T-cell (primary cell): ENCODE data around the gene MIA2. TPM values are rescaled to one million over a fixed set of nuclear protein-coding genes. Genes with fewer than 3 reads are reported as not detected.

ENCODE experiments used
- ATAC-seq, 4 experiments: fragments of 200-7000 bp in 3 of 4; fragments of 150-1000 bp in 1 of 4; cut with Tn5 transposase; replicated peaks in 1 of 4; 1 replicate in 3 of 4; 2 replicates in 1 of 4; pipeline ENCODE4 v1.10.0; 2021; ENCODE audit warnings: moderate library complexity in 3 of 4, mild to moderate bottlenecking in 2 of 4, moderate number of reproducible peaks in 1 of 4
- CTCF ChIA-PET, 2 donors: fragments of 300-600 bp; sonication (Branson Sonifier 250); formaldehyde crosslinking; loops; one replicate each; lab custom pipeline; 2022; ENCODE audit warnings: antibody characterized with exemption in 2 of 2; lab: Charles Lee
- POLR2A ChIA-PET, 2 donors: fragments of 300-600 bp; sonication (Branson Sonifier 250); formaldehyde crosslinking; loops; one replicate each; lab custom pipeline; 2022; ENCODE audit warnings: antibody characterized with exemption in 2 of 2; lab: Charles Lee
- DNase-seq, 35 experiments: peaks; one replicate each; pipeline versions ENCODE4 v3.0.0 to v3.0.0-alpha.2; 2013 to 2023
- H3K27ac ChIP-seq: one replicate; pipeline ENCODE4 v1.5.1; 2013; ENCODE audit warnings: low read length
- H3K27me3 ChIP-seq, 2 experiments: replicated peaks in 1 of 2; 1 replicate in 1 of 2; 2 replicates in 1 of 2; pipeline versions ENCODE4 v1.6.1 to v1.7.0; 2013; ENCODE audit warnings: low read length in 1 of 2, mixed read lengths in 1 of 2; ENCODE audit not compliant: control insufficient read depth in 2 of 2, insufficient read depth in 2 of 2; ENCODE audit errors: extremely low read depth in 1 of 2
- H3K36me3 ChIP-seq, 2 donors: 1 replicate in 1 of 2; 2 replicates in 1 of 2; pipeline versions ENCODE4 v1.6.1 to v1.7.0; 2013; ENCODE audit warnings: low read length in 1 of 2; ENCODE audit not compliant: control insufficient read depth in 2 of 2, insufficient read depth in 1 of 2; ENCODE audit errors: extremely low read depth in 1 of 2
- H3K4me1 ChIP-seq, 2 experiments: 1 replicate in 1 of 2; 2 replicates in 1 of 2; pipeline versions ENCODE4 v1.6.1 to v1.7.0; 2013; ENCODE audit warnings: low read length in 2 of 2, mixed read lengths in 1 of 2; ENCODE audit not compliant: insufficient read depth in 2 of 2, control insufficient read depth in 1 of 2; ENCODE audit errors: extremely low read depth in 1 of 2
- H3K4me3 ChIP-seq, 2 donors: 1 replicate in 1 of 2; 2 replicates in 1 of 2; pipeline versions ENCODE4 v1.5.1 to v1.7.0; 2013; ENCODE audit warnings: mild to moderate bottlenecking in 2 of 2, low read length in 1 of 2, moderate library complexity in 1 of 2; ENCODE audit not compliant: control insufficient read depth in 1 of 2; ENCODE audit errors: extremely low read depth in 1 of 2
- H3K9me3 ChIP-seq: 2 replicates; pipeline ENCODE4 v1.7.0; 2013
- H3K27ac Mint-ChIP-seq, 2 donors: one replicate each; pipeline ENCODE4 v1.8.0; 2020 to 2021; ENCODE audit warnings: mild to moderate bottlenecking in 2 of 2, mixed read lengths in 2 of 2
- H3K27me3 Mint-ChIP-seq, 2 donors: one replicate each; pipeline ENCODE4 v1.8.0; 2021 to 2022; ENCODE audit warnings: mixed read lengths in 2 of 2
- H3K36me3 Mint-ChIP-seq: one replicate; pipeline ENCODE4 v1.8.0; 2021; ENCODE audit warnings: mixed read lengths
- H3K4me1 Mint-ChIP-seq, 3 donors: one replicate each; pipeline ENCODE4 v1.8.0; 2020 to 2022; ENCODE audit warnings: mixed read lengths in 3 of 3, mild to moderate bottlenecking in 1 of 3
- H3K4me3 Mint-ChIP-seq, 3 donors: one replicate each; pipeline ENCODE4 v1.8.0; 2020 to 2022; ENCODE audit warnings: mild to moderate bottlenecking in 3 of 3, mixed read lengths in 3 of 3, moderate library complexity in 3 of 3
- H3K9me3 Mint-ChIP-seq, 3 donors: one replicate each; pipeline ENCODE4 v1.8.0; 2020 to 2022; ENCODE audit warnings: mixed read lengths in 3 of 3
- WGBS: methylation state at CpG from one replicate; pipeline ENCODE4 v1.1.5; 2013; ENCODE audit warnings: missing lambda C conversion rate; ENCODE audit not compliant: insufficient coverage; 5-methylcytosine and 5-hydroxymethylcytosine counted together
- total RNA-seq, 35 experiments: library from RNA in 6 of 35; stranded (reverse) in 6 of 35; fragments of 120-200 nt in 1 of 35; gene quantifications; one replicate each; pipeline versions ENCODE4 v1.2.1 to v1.2.4 and lab custom pipeline; 2013 to 2026

The MIA2 gene
- total RNA-seq, 5 donors from 2014 or later (not counting 1 experiment from before 2014, with no cell fraction given), result 24.8 to 28.3 (median 25.5) TPM

GRCh38 chr14:39369029-39369428 is 135.3 kb downstream of the MIA2 start:
- H3K27me3 ChIP-seq, result no peaks in the 10 kb centered on the region
- no peaks in the 10 kb centered on the region for H3K27me3 Mint-ChIP-seq
- no peak overlapping the region for H3K4me3 ChIP-seq
- H3K36me3 Mint-ChIP-seq, result peaks cover 51% of the 10 kb centered on the region
- H3K36me3 ChIP-seq, result peaks cover 0 to 20% of the 10 kb centered on the region in 2 donors
- H3K9me3 ChIP-seq, result no peaks in the 10 kb centered on the region
- peaks cover 3 to 15% (median 4%) of the 10 kb centered on the region in 3 donors for H3K9me3 Mint-ChIP-seq
- ATAC-seq, result no peak
- DNase-seq, result no peak
- CTCF ChIA-PET, result no interaction called here
- H3K4me1 ChIP-seq, result no peaks in the 10 kb centered on the region
- no peak overlapping the region for H3K4me3 Mint-ChIP-seq
- H3K4me1 Mint-ChIP-seq, result peaks cover 0 to 3% (median 0%) of the 10 kb centered on the region in 3 donors
- H3K27ac ChIP-seq, result no peak overlapping the region
- POLR2A ChIA-PET, result interaction anchor here in 1 of 2 donors (0.7 kb wide), 1 partner anchor 570 kb away, joined by 3 read pairs; no protein-coding TSS in a partner anchor
- no CpG with 5 or more reads among the region's 2 CpGs for WGBS
- no peak overlapping the region for H3K27ac Mint-ChIP-seq

- CTCF ChIA-PET, result interaction anchor here (0.6 to 1.0 kb wide), 2 partner anchors 10 to 11 kb away, joined by 3 read pairs; no protein-coding TSS in a partner anchor
- 99% methylated on average over 10 of the region's 12 CpGs for WGBS
These were observed 136.7 kb downstream of the MIA2 start for GRCh38 chr14:39370415-39370814.

DNA sequence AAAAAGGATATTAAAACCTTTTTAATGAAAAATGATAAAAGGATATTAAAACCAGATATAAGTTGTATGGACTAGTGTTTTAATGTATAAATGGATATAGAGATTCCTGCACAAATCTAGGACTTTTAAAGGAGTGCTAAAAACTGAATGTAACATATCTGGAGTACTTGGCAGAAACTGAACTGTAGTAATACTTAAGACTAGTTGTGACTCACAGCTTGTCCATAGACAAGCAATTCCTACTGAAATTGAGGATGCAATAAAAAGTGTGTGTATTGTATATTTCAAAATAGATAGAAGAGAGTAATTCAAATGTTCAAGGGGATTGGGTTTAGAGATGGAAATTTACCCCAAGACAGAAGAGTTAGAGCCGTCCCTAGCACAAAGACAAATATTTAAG is 138.9 kb downstream of the MIA2 start:
- CTCF ChIA-PET, result no interaction called here

More at GRCh38 chr14:39370415-39370814, 136.7 kb downstream of the MIA2 start:
- ATAC-seq, result no peak
- Mint-ChIP-seq H3K9me3 (peaks cover 0 to 6% (median 0%) of the 10 kb centered on the region in 3 donors), H3K4me3 (no peak overlapping the region), H3K27ac (no peak overlapping the region), H3K36me3 (peaks cover 44% of the 10 kb centered on the region), H3K27me3 (no peaks in the 10 kb centered on the region), H3K4me1 (peaks cover 0 to 4% (median 0%) of the 10 kb centered on the region in 3 donors)
- Histone ChIP-seq H3K4me3 (no peak overlapping the region), H3K4me1 (no peaks in the 10 kb centered on the region), H3K27ac (no peak overlapping the region), H3K9me3 (no peaks in the 10 kb centered on the region), H3K36me3 (peaks cover 0 to 20% of the 10 kb centered on the region in 2 donors), H3K27me3 (no peaks in the 10 kb centered on the region)
- POLR2A ChIA-PET, result no interaction called here
- no peak for DNase-seq

GRCh38 chr14:39374851-39375250 is 141.1 kb downstream of the MIA2 start:
- ATAC-seq (no peak), DNase-seq (no peak)
- Histone ChIP-seq H3K4me1 (no peaks in the 10 kb centered on the region), H3K36me3 (peaks cover 0 to 15% of the 10 kb centered on the region in 2 donors), H3K27ac (no peak overlapping the region), H3K4me3 (no peak overlapping the region), H3K9me3 (no peaks in the 10 kb centered on the region), H3K27me3 (no peaks in the 10 kb centered on the region)
- Mint-ChIP-seq H3K4me3 (no peak overlapping the region), H3K27ac (no peak overlapping the region), H3K27me3 (no peaks in the 10 kb centered on the region), H3K36me3 (peaks cover 31% of the 10 kb centered on the region), H3K9me3 (no peaks in the 10 kb centered on the region), H3K4me1 (peaks cover 0 to 4% (median 3%) of the 10 kb centered on the region in 3 donors)
- CTCF ChIA-PET, result no interaction called here
- POLR2A ChIA-PET, result interaction anchor here in 1 of 2 donors (0.5 kb wide), 1 partner anchor 21 kb away, joined by 3 read pairs; no protein-coding TSS in a partner anchor

More for the DNA sequence above, 138.9 kb downstream of the MIA2 start:
- Mint-ChIP-seq H3K27ac (no peak overlapping the region), H3K4me3 (no peak overlapping the region), H3K36me3 (peaks cover 33% of the 10 kb centered on the region), H3K4me1 (peaks cover 0 to 4% (median 3%) of the 10 kb centered on the region in 3 donors), H3K27me3 (no peaks in the 10 kb centered on the region), H3K9me3 (no peaks in the 10 kb centered on the region)
- H3K27me3 ChIP-seq, result no peaks in the 10 kb centered on the region
- no peaks in the 10 kb centered on the region for H3K4me1 ChIP-seq
- DNase-seq (no peak), ATAC-seq (no peak)
- WGBS, result no CpG with 5 or more reads among the region's 1 CpG
- no peak overlapping the region for H3K27ac ChIP-seq
- POLR2A ChIA-PET, result no interaction called here
- H3K4me3 ChIP-seq, result no peak overlapping the region
- no peaks in the 10 kb centered on the region for H3K9me3 ChIP-seq
- H3K36me3 ChIP-seq, result peaks cover 0 to 15% of the 10 kb centered on the region in 2 donors

DNA sequence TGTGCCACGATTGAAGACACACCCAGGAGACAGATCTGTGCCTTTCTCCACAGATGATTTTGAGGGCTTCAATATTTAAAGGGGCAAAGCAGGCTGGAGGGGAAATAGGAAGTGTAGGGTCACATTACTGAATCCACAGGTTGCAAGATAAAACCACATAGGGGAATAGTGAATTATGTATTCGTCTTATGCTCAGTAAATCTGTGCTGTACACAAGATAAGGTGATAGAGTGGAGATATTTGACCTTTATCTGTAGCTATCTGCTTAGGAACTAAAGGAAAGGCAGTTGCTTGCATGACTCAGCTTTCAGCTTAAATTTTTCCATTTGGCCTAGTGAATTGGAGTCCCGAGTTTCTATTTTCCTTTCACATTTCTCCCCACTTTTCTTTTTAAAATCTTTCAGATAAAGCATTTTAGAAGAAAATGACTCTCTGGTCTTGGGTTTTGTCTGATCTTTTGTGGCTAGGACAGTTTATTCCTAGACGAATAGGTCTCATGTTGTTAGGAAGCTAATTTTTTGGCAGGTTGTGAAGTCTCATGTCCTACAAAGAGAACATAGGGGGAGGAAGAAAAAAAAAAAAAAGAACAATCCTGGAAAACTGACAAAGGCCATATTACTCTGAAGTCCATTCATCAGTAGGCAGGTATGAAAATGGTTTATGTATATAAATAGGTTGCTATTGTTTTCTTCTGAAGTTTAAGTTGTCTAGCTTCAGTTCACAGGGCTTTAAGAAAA is 143.1 kb downstream of the MIA2 start:
- WGBS, result 65% methylated on average over 2 of the region's 4 CpGs
- Histone ChIP-seq H3K4me3 (no peak overlapping the region), H3K27me3 (no peaks in the 10 kb centered on the region), H3K36me3 (peaks cover 0 to 2% of the 10 kb centered on the region in 2 donors), H3K4me1 (no peaks in the 10 kb centered on the region), H3K27ac (no peak overlapping the region), H3K9me3 (no peaks in the 10 kb centered on the region)
- Mint-ChIP-seq H3K36me3 (peaks cover 16% of the 10 kb centered on the region), H3K27me3 (no peaks in the 10 kb centered on the region), H3K4me3 (no peak overlapping the region), H3K9me3 (no peaks in the 10 kb centered on the region), H3K27ac (no peak overlapping the region), H3K4me1 (peaks cover 3 to 9% (median 4%) of the 10 kb centered on the region in 3 donors)
- ChIA-PET CTCF (interaction anchor here in 1 of 2 donors (0.5 kb wide), 1 partner anchor 90 kb away, joined by 3 read pairs; no protein-coding TSS in a partner anchor), POLR2A (interaction anchor here in 1 of 2 donors (0.5 kb wide), 1 partner anchor 196 kb away, joined by 3 read pairs; no protein-coding TSS in a partner anchor)
- ATAC-seq, result no peak
- no peak for DNase-seq

DNA sequence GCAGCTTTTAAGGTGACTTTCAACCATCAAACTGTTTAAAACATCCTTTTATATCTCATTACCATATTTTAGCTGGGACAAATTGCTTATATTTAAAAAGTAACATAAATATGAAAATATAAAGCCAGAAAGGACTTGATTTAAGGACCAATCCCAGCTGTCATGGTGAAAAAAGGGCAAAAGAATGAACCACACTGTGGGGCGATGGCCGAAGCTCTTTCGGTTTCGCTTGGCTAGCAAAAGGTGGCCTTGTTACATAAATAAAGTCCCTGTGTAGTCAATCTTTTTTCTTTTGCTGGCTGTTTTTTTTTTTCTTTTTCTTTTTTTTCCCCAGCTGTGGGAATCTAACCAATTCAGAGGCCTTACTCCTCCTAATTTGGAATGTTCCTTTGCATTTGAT is 147.7 kb downstream of the MIA2 start:
- H3K27ac ChIP-seq, result no peak overlapping the region
- peaks cover under 1% of the 10 kb centered on the region for H3K36me3 Mint-ChIP-seq
- H3K4me3 Mint-ChIP-seq, result no peak overlapping the region
- no peaks in the 10 kb centered on the region for H3K27me3 Mint-ChIP-seq
- no peak for DNase-seq
- WGBS, result no CpG with 5 or more reads among the region's 4 CpGs
- no peaks in the 10 kb centered on the region for H3K27me3 ChIP-seq
- no peaks in the 10 kb centered on the region for H3K36me3 ChIP-seq
- no peaks in the 10 kb centered on the region for H3K9me3 ChIP-seq
- no peak overlapping the region for H3K4me3 ChIP-seq
- CTCF ChIA-PET, result interaction anchor here in 1 of 2 donors (1.2 kb wide), 1 partner anchor 11 kb away, joined by 3 read pairs; no protein-coding TSS in a partner anchor
- no peak for ATAC-seq
- H3K4me1 ChIP-seq, result peaks cover 0 to 7% of the 10 kb centered on the region in 2 experiments
- H3K27ac Mint-ChIP-seq, result no peak overlapping the region
- peaks cover 32 to 40% (median 36%) of the 10 kb centered on the region in 3 donors for H3K4me1 Mint-ChIP-seq
- POLR2A ChIA-PET, result no interaction called here
- no peaks in the 10 kb centered on the region for H3K9me3 Mint-ChIP-seq
